Renal cortex interstitium (tissue), 11 donors: ENCODE results near the gene FKBP15. TPM values are rescaled to one million over a fixed set of nuclear protein-coding genes. Genes with fewer than 3 reads are reported as not detected.

Experiments used
- DNase-seq, 11 donors: peaks; one replicate each; pipeline ENCODE4 v3.0.0-alpha.2; 2013; ENCODE audit warnings: low read depth in 9 of 11, low spot score in 4 of 11; ENCODE audit errors: extremely low read depth in 1 of 11
- polyA plus RNA-seq, 3 donors: library from polyadenylated mRNA; unstranded; fragments of 120-200 nt; gene quantifications; one replicate each; pipeline ENCODE4 v1.2.1, GENCODE V29; 2013; ENCODE audit not compliant: insufficient read length in 3 of 3

The FKBP15 gene
- polyA plus RNA-seq, 3 donors = 28.4 to 33.4 (median 30.2) TPM

- no peak for DNase-seq
These were observed 15.6 kb downstream of the FKBP15 start for GRCh38 chr9:113205432-113205831.

- DNase-seq = no peak
These were observed 21.3 kb downstream of the FKBP15 start for GRCh38 chr9:113199683-113200329.

GRCh38 chr9:113192455-113192854 lies 28.6 kb downstream of the FKBP15 start:
- no peak for DNase-seq

- no peak for DNase-seq
These were observed 33.0 kb downstream of the FKBP15 start for GRCh38 chr9:113187929-113188595.

- DNase-seq = no peak
These were observed 34.8 kb downstream of the FKBP15 start for GRCh38 chr9:113186137-113186755.

GRCh38 chr9:113185271-113185670 lies 35.8 kb downstream of the FKBP15 start:
- DNase-seq = no peak

GRCh38 chr9:113184539-113184938 lies 36.5 kb downstream of the FKBP15 start:
- no peak for DNase-seq

- DNase-seq = no peak
These were observed 37.1 kb downstream of the FKBP15 start for GRCh38 chr9:113183956-113184488.

- DNase-seq = no peak
These were observed 39.9 kb downstream of the FKBP15 start for GRCh38 chr9:113181165-113181564.

GRCh38 chr9:113179839-113180238 lies 41.2 kb downstream of the FKBP15 start:
- no peak for DNase-seq

GRCh38 chr9:113178087-113178486 lies 43.0 kb downstream of the FKBP15 start:
- no peak for DNase-seq

- no peak for DNase-seq
These were observed 43.8 kb downstream of the FKBP15 start for GRCh38 chr9:113177251-113177650.

- no peak for DNase-seq
These were observed 44.3 kb downstream of the FKBP15 start for GRCh38 chr9:113176803-113177202.

GRCh38 chr9:113173341-113173740 lies 47.7 kb downstream of the FKBP15 start:
- DNase-seq = no peak

GRCh38 chr9:113168809-113169208 lies 52.3 kb downstream of the FKBP15 start:
- DNase-seq = no peak

- no peak for DNase-seq
These were observed 55.0 kb downstream of the FKBP15 start for GRCh38 chr9:113166039-113166438.

- no peak for DNase-seq
These were observed 56.4 kb downstream of the FKBP15 start for GRCh38 chr9:113164536-113165300.

GRCh38 chr9:113163001-113163400 lies 58.1 kb downstream of the FKBP15 start:
- DNase-seq = no peak

GRCh38 chr9:113160571-113160970 lies 60.5 kb downstream of the FKBP15 start:
- DNase-seq = no peak

GRCh38 chr9:113158446-113158845 lies 62.6 kb downstream of the FKBP15 start:
- no peak for DNase-seq
